GM12875 (cell line): ENCODE data around the gene USH2A.

Experiments
- H3K4me3 ChIP-seq: one replicate; pipeline ENCODE4 v1.5.1; 2011; ENCODE audit warnings: low read depth, low read length, control low read depth
- TF ChIP-seq, protein P1 (sequence below): IDR thresholded peaks from 2 replicates; pipeline ENCODE4 v1.5.1; 2011; ENCODE audit warnings: low read depth, mild to moderate bottlenecking, control low read depth, inconsistent platforms, low read length, moderate library complexity, borderline replicate concordance; ENCODE audit not compliant: insufficient read depth

Gene USH2A

GRCh38 chr1:216293683-216294082, 129.6 kb downstream of the USH2A start:
- H3K4me3 ChIP-seq = no peak overlapping the region
- TF ChIP-seq, protein P1, sequence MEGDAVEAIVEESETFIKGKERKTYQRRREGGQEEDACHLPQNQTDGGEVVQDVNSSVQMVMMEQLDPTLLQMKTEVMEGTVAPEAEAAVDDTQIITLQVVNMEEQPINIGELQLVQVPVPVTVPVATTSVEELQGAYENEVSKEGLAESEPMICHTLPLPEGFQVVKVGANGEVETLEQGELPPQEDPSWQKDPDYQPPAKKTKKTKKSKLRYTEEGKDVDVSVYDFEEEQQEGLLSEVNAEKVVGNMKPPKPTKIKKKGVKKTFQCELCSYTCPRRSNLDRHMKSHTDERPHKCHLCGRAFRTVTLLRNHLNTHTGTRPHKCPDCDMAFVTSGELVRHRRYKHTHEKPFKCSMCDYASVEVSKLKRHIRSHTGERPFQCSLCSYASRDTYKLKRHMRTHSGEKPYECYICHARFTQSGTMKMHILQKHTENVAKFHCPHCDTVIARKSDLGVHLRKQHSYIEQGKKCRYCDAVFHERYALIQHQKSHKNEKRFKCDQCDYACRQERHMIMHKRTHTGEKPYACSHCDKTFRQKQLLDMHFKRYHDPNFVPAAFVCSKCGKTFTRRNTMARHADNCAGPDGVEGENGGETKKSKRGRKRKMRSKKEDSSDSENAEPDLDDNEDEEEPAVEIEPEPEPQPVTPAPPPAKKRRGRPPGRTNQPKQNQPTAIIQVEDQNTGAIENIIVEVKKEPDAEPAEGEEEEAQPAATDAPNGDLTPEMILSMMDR = no peak

DNA sequence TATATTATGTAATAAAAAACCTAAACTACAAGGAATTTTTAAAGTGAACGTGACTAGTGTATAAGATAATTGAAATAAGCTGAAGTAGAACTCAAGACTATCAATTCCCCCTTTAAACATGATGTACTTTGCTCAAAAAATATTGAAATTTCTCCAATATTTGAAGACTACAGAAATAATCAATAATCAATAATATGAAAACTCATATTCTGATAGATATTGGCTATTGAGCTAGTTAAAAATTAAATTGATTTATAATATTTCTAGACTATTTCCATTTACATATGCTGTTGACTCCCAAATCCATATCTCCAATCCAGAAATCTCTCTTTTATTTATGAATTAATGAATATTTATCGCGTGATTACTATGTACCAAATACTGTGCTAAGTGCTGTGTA, 133.2 kb downstream of the USH2A start:
- no peak overlapping the region for H3K4me3 ChIP-seq
- TF ChIP-seq, protein P1 = no peak

DNA sequence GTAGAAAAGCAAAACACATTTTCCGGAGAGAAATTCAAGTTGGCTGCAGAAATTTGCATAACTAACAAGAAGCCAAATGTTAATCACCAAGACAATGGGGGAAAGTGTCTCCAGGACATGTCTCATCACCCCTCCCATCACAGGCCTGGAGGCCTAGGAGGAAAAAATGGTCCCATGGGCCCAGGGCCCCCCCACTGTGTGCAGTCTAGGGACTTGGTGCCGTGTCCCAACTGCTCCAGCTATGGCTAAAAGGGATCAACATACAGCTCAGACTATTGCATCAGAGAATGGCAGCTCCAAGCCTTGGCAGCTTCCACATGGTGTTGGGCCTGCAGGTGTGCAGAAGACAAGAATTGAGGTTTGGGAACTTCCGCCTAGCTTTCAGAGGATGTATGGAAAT, 138.2 kb downstream of the USH2A start:
- TF ChIP-seq, protein P1 = no peak
- H3K4me3 ChIP-seq = no peak overlapping the region

GRCh38 chr1:216281757-216282156, 141.5 kb downstream of the USH2A start:
- no peak overlapping the region for H3K4me3 ChIP-seq
- TF ChIP-seq, protein P1 = no peak

GRCh38 chr1:216270086-216270773, 153.0 kb downstream of the USH2A start:
- TF ChIP-seq, protein P1 = no peak
- no peak overlapping the region for H3K4me3 ChIP-seq

- TF ChIP-seq, protein P1 = no peak
- no peak overlapping the region for H3K4me3 ChIP-seq
Observed at GRCh38 chr1:216261631-216262030, 161.6 kb downstream of the USH2A start.

DNA sequence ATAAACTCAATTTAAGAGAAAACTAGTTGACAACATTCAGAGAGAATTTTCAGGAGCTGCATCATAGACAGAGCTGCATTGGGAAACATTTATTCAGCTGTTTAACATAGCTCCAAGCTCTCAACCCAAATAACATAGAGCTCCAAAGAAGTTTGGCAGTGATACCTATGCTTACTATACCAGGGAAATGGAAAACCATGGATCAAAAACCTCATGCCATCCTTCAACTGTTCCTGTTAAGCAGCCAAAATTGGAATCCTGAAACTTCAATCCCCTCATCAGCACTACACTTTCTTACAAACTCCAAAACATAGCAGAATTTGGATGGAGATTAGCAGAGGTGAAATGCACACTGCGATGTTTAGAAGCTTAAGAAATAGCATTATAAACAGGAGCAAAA, 164.4 kb downstream of the USH2A start:
- TF ChIP-seq, protein P1 = no peak

More for the DNA sequence above, 164.4 kb downstream of the USH2A start:
- H3K4me3 ChIP-seq = no peak overlapping the region
